A549 (cell line): Measurements from ENCODE around the gene PHYKPL. TPM values are rescaled to one million over a fixed set of nuclear protein-coding genes. Genes with fewer than 3 reads are reported as not detected.

Experiments
- ATAC-seq, 2 experiments: fragments of 200-7000 bp in 1 of 2; fragments of >200 bp in 1 of 2; cut with Nextera tagmentation in 1 of 2; cut with Tn5 transposase in 1 of 2; 3 replicates each; pipeline versions ENCODE4 v1.8.0 to v1.9.1; 2018 to 2020; ENCODE audit warnings: mild to moderate bottlenecking in 1 of 2, moderate library complexity in 1 of 2
- CTCF ChIA-PET: fragments of 300-600 bp; sonication (Branson Sonifier 250); formaldehyde crosslinking; extraction: SDS; loops from one replicate; lab custom pipeline; 2021; ENCODE audit warnings: antibody characterized with exemption, inconsistent platforms; lab: Yijun Ruan, JAX
- POLR2A ChIA-PET: fragments of 350-600 bp; formaldehyde crosslinking; extraction: SDS; loops from one replicate; lab custom pipeline; 2021; ENCODE audit warnings: antibody characterized with exemption, inconsistent platforms; lab: Yijun Ruan, JAX
- DNase-seq, 2 experiments: peaks; one replicate each; pipeline versions ENCODE4 v3.0.0 to v3.0.0-alpha.2; 2011 to 2016; ENCODE audit warnings: low read depth in 1 of 2, low spot score in 1 of 2
- FAIRE-seq: peaks from 2 replicates; lab custom pipeline; 2011; peaks lifted over from hg19 to GRCh38; lab: Jason Lieb, UNC
- H3K27ac ChIP-seq, 2 experiments: fragments of >200 bp; sonication (Bioruptor Twin); formaldehyde crosslinking; 3 replicates each; pipeline ENCODE4 v1.5.1; 2016 to 2017
- H3K4me1 ChIP-seq: fragments of >200 bp; sonication (Bioruptor Twin); formaldehyde crosslinking; 3 replicates; pipeline ENCODE4 v1.6.1; 2016
- H3K4me2 ChIP-seq: fragments of >200 bp; sonication (Bioruptor Twin); formaldehyde crosslinking; 3 replicates; pipeline ENCODE4 v1.6.1; 2016
- H3K4me3 ChIP-seq: fragments of >200 bp; sonication (Bioruptor Twin); formaldehyde crosslinking; 3 replicates; pipeline ENCODE4 v1.5.1; 2016
- H3K9me3 ChIP-seq: fragments of >200 bp; sonication (Bioruptor Twin); formaldehyde crosslinking; 3 replicates; pipeline ENCODE4 v1.6.1; 2016
- BHLHE40 ChIP-seq: IDR thresholded peaks from 2 replicates; pipeline ENCODE4 v1.6.1; 2012; ENCODE audit warnings: low read depth, low read length, inconsistent platforms
- CEBPB ChIP-seq, 2 experiments: fragments of >200 bp in 1 of 2; sonication (Bioruptor Twin) in 1 of 2; formaldehyde crosslinking in 1 of 2; IDR thresholded peaks; 2 replicates each; pipeline ENCODE4 v1.6.1; 2012 to 2016
- CHD4 ChIP-seq: fragments of 200-600 bp; sonication (generic); IDR thresholded peaks from 2 replicates; pipeline ENCODE4 v1.6.1; 2016; ENCODE audit warnings: antibody characterized with exemption, mild to moderate bottlenecking, borderline replicate concordance
- EHF ChIP-seq: fragments of 250-450 bp; sonication (Bioruptor Pico); IDR thresholded peaks from 2 replicates; pipeline ENCODE4 v1.5.0; 2020; ENCODE audit warnings: mild to moderate bottlenecking
- EHMT2 ChIP-seq: fragments of 200-600 bp; sonication (generic); IDR thresholded peaks from 2 replicates; pipeline ENCODE4 v1.6.1; 2016; ENCODE audit warnings: antibody characterized with exemption, low read depth, mild to moderate bottlenecking, moderate library complexity
- ELK1 ChIP-seq: fragments of 150-350 bp; IDR thresholded peaks from 2 replicates; pipeline ENCODE4 v1.6.1; 2014; ENCODE audit warnings: low read depth, mild to moderate bottlenecking, low read length
- EP300 ChIP-seq, 2 experiments: fragments of >200 bp; sonication (Bioruptor Twin); formaldehyde crosslinking; IDR thresholded peaks; 2 replicates in 1 of 2; 3 replicates in 1 of 2; pipeline ENCODE4 v1.6.1; 2016 to 2017
- ESRRA ChIP-seq: fragments of 150-350 bp; IDR thresholded peaks from 2 replicates; pipeline ENCODE4 v1.6.1; 2014; ENCODE audit warnings: mild to moderate bottlenecking, low read length, borderline replicate concordance
- GATA3 ChIP-seq: IDR thresholded peaks from 2 replicates; pipeline ENCODE4 v1.6.1; 2012; ENCODE audit warnings: borderline replicate concordance
- HDAC2 ChIP-seq: fragments of 200-600 bp; sonication (generic); IDR thresholded peaks from 2 replicates; pipeline ENCODE4 v1.6.1; 2016
- HEYL ChIP-seq: fragments of 250-450 bp; sonication (Bioruptor Pico); IDR thresholded peaks from 2 replicates; pipeline ENCODE4 v1.8.0; 2021; ENCODE audit warnings: mild to moderate bottlenecking, moderate library complexity
- HOXA7 ChIP-seq: fragments of 250-450 bp; sonication (Bioruptor Pico); IDR thresholded peaks from 2 replicates; pipeline ENCODE4 v1.5.0; 2020; ENCODE audit warnings: mild to moderate bottlenecking, moderate library complexity
- JUNB ChIP-seq: fragments of >200 bp; sonication (Bioruptor Twin); formaldehyde crosslinking; IDR thresholded peaks from 2 replicates; pipeline ENCODE4 v1.6.1; 2016
- KDM1A ChIP-seq: fragments of 200-600 bp; sonication (generic); IDR thresholded peaks from 2 replicates; pipeline ENCODE4 v1.6.1; 2016; ENCODE audit warnings: low read depth, mild to moderate bottlenecking
- MYC ChIP-seq: IDR thresholded peaks from 2 replicates; pipeline ENCODE4 v1.6.1; 2012; ENCODE audit warnings: mild to moderate bottlenecking, inconsistent platforms, low read length, improper control_type of control experiment, borderline replicate concordance
- NFE2L2 ChIP-seq: fragments of 150-350 bp; conservative IDR thresholded peaks from 2 replicates; pipeline ENCODE4 v1.6.1; 2014; ENCODE audit warnings: low read length
- NPAS2 ChIP-seq: fragments of 250-450 bp; sonication (Bioruptor Pico); IDR thresholded peaks from 2 replicates; pipeline ENCODE4 v1.8.0; 2022; ENCODE audit warnings: mild to moderate bottlenecking, moderate library complexity, borderline replicate concordance
- PHF8 ChIP-seq: fragments of 200-600 bp; sonication (generic); IDR thresholded peaks from 2 replicates; pipeline ENCODE4 v1.6.1; 2016; ENCODE audit warnings: low read depth, mild to moderate bottlenecking, antibody characterized with exemption, moderate library complexity, borderline replicate concordance
- POLR2A ChIP-seq: IDR thresholded peaks from 2 replicates; pipeline ENCODE4 v1.6.1; 2012; ENCODE audit warnings: mild to moderate bottlenecking, low read length
- RARB ChIP-seq: fragments of 250-450 bp; sonication (Bioruptor Pico); IDR thresholded peaks from 2 replicates; pipeline ENCODE4 v1.8.0; 2021; ENCODE audit warnings: mild to moderate bottlenecking, moderate library complexity
- RNF2 ChIP-seq: fragments of 200-600 bp; sonication (generic); IDR thresholded peaks from 2 replicates; pipeline ENCODE4 v1.6.1; 2016; ENCODE audit warnings: low read depth, mild to moderate bottlenecking, antibody characterized with exemption, moderate library complexity, borderline replicate concordance
- SREBF2 ChIP-seq: fragments of 450-650 bp; IDR thresholded peaks from 2 replicates; pipeline ENCODE4 v1.6.1; 2014; ENCODE audit warnings: mild to moderate bottlenecking, moderate library complexity
- ZNF302 ChIP-seq: fragments of 250-450 bp; sonication (Bioruptor Pico); IDR thresholded peaks from 2 replicates; pipeline ENCODE4 v1.9.0; 2021; ENCODE audit warnings: inconsistent platforms, mild to moderate bottlenecking, moderate library complexity
- WGBS: methylation state at CpG from one replicate; pipeline ENCODE4 v1.1.6; 2017; ENCODE audit errors: missing lambda C conversion rate; 5-methylcytosine and 5-hydroxymethylcytosine counted together
- polyA plus RNA-seq, 4 experiments: library from polyadenylated mRNA; depleted of rRNA in 3 of 4; stranded (reverse); fragments of >200 nt; fragmentation: RNase III in 1 of 4; extraction: RNeasy Plus Mini Kit Qiagen cat#74134 plus additional on column Dnase treatment in 1 of 4; gene quantifications; 2 replicates in 3 of 4; 3 replicates in 1 of 4; pipeline ENCODE4 v1.2.3, GENCODE V29; 2011 to 2017
- TF ChIP-seq, protein P1 (sequence below): fragments of 200-600 bp; sonication (generic); IDR thresholded peaks from 2 replicates; pipeline ENCODE4 v1.6.1; 2016; ENCODE audit warnings: antibody characterized with exemption, mild to moderate bottlenecking, moderate library complexity
- TF ChIP-seq, protein P2 (sequence below): fragments of 250-450 bp; sonication (Bioruptor Pico); IDR thresholded peaks from 2 replicates; pipeline ENCODE4 v1.5.0; 2021; ENCODE audit warnings: mild to moderate bottlenecking, moderate library complexity, borderline replicate concordance
- TF ChIP-seq, protein P3 (sequence below): IDR thresholded peaks from 2 replicates; pipeline ENCODE4 v1.6.1; 2012; ENCODE audit warnings: low read depth, borderline replicate concordance

PHYKPL gene
- polyA plus RNA-seq, 2 of the 4 experiments (the other 2 are of a cell fraction): 13.0 to 21.9 TPM

DNA sequence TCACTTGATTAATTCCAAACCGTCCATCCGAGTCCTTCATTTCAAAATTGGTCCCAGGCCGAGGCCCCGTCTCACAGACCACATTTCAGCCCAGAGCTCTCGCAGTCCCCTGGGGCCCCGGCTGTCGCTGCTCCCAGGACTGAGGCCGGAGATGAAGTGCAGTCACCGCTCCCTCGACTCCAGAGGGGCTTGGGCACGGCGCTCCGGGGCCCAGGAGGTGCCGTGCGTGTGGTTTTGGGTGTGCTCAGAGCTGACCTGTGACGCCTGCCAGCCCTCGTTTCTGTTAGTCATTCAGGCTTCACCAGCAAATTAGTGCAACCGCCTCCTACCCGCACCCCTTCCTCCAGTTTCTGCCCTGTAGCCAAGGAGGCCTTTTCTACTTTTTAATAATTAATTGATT, 48.7 kb upstream of the PHYKPL start:
- no peak overlapping the region for H3K27ac ChIP-seq

GRCh38 chr5:178280631-178281030, 48.0 kb upstream of the PHYKPL start:
- FAIRE-seq: no peak
- peaks cover 16% of the 10 kb centered on the region for H3K9me3 ChIP-seq
- 64% methylated on average over 8 of the region's 9 CpGs for WGBS
- POLR2A ChIA-PET: no interaction called here
- TF ChIP-seq GATA3 (no peak), KDM1A (no peak), HEYL (no peak), EHF (no peak), POLR2A (no peak), MYC (no peak), RARB (no peak)
- TF ChIP-seq, protein P1, sequence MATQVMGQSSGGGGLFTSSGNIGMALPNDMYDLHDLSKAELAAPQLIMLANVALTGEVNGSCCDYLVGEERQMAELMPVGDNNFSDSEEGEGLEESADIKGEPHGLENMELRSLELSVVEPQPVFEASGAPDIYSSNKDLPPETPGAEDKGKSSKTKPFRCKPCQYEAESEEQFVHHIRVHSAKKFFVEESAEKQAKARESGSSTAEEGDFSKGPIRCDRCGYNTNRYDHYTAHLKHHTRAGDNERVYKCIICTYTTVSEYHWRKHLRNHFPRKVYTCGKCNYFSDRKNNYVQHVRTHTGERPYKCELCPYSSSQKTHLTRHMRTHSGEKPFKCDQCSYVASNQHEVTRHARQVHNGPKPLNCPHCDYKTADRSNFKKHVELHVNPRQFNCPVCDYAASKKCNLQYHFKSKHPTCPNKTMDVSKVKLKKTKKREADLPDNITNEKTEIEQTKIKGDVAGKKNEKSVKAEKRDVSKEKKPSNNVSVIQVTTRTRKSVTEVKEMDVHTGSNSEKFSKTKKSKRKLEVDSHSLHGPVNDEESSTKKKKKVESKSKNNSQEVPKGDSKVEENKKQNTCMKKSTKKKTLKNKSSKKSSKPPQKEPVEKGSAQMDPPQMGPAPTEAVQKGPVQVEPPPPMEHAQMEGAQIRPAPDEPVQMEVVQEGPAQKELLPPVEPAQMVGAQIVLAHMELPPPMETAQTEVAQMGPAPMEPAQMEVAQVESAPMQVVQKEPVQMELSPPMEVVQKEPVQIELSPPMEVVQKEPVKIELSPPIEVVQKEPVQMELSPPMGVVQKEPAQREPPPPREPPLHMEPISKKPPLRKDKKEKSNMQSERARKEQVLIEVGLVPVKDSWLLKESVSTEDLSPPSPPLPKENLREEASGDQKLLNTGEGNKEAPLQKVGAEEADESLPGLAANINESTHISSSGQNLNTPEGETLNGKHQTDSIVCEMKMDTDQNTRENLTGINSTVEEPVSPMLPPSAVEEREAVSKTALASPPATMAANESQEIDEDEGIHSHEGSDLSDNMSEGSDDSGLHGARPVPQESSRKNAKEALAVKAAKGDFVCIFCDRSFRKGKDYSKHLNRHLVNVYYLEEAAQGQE: no peak
- TF ChIP-seq, protein P2, sequence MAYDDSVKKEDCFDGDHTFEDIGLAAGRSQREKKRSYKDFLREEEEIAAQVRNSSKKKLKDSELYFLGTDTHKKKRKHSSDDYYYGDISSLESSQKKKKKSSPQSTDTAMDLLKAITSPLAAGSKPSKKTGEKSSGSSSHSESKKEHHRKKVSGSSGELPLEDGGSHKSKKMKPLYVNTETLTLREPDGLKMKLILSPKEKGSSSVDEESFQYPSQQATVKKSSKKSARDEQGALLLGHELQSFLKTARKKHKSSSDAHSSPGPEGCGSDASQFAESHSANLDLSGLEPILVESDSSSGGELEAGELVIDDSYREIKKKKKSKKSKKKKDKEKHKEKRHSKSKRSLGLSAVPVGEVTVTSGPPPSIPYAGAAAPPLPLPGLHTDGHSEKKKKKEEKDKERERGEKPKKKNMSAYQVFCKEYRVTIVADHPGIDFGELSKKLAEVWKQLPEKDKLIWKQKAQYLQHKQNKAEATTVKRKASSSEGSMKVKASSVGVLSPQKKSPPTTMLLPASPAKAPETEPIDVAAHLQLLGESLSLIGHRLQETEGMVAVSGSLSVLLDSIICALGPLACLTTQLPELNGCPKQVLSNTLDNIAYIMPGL (CRISPR knock-in tag): no peak
- TF ChIP-seq, all 56 proteins: peak for 0
- ATAC-seq: no peak
- no peaks in the 10 kb centered on the region for H3K4me1 ChIP-seq
- no peak overlapping the region for H3K4me2 ChIP-seq
- no peak overlapping the region for H3K4me3 ChIP-seq
- CTCF ChIA-PET: interaction anchor here (0.6 to 2.2 kb wide), 12 partner anchors 9 to 1216 kb away, joined by 3 to 16 read pairs (median 4); no protein-coding TSS in a partner anchor
- H3K27ac ChIP-seq: no peak overlapping the region
- no peak for DNase-seq

More for the DNA sequence above, 48.7 kb upstream of the PHYKPL start:
- 50% methylated on average over 18 of the region's 19 CpGs for WGBS
- H3K4me1 ChIP-seq: no peaks in the 10 kb centered on the region
- ATAC-seq (no peak), DNase-seq (no peak), FAIRE-seq (no peak)
- H3K4me3 ChIP-seq: no peak overlapping the region
- TF ChIP-seq, protein P3, sequence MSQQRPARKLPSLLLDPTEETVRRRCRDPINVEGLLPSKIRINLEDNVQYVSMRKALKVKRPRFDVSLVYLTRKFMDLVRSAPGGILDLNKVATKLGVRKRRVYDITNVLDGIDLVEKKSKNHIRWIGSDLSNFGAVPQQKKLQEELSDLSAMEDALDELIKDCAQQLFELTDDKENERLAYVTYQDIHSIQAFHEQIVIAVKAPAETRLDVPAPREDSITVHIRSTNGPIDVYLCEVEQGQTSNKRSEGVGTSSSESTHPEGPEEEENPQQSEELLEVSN: no peak
- TF ChIP-seq HOXA7 (no peak), HDAC2 (no peak), CHD4 (no peak), BHLHE40 (no peak), PHF8 (no peak), NPAS2 (CRISPR knock-in tag) (no peak), RNF2 (no peak), ZNF302 (CRISPR knock-in tag) (no peak), SREBF2 (no peak), KDM1A (no peak), ELK1 (no peak), EP300 (IDR thresholded peaks at IDR 0.05) (no peak), CEBPB (IDR thresholded peaks at IDR 0.05) (no peak), POLR2A (no peak), JUNB (no peak), NFE2L2 (no peak), EHMT2 (no peak), ESRRA (no peak)
- CTCF ChIA-PET: interaction anchor here (2.0 to 2.2 kb wide), 3 partner anchors 10 to 1215 kb away, joined by 5 to 16 read pairs (median 8); no protein-coding TSS in a partner anchor
- H3K4me2 ChIP-seq: no peak overlapping the region
- peaks cover 11% of the 10 kb centered on the region; the same call in 2 of the 3 replicates for H3K9me3 ChIP-seq
- POLR2A ChIA-PET: no interaction called here
